ENCODE data around the gene COMP. TPM values are rescaled to one million over a fixed set of nuclear protein-coding genes. Genes with fewer than 3 reads are reported as not detected.
"Not testable (repeated sequence)": the region's sequence is repeated elsewhere in the genome, so short reads cannot be mapped to it uniquely, and the experiment has no call there.

COMP gene
- total RNA-seq, 1 donor from 2014 or later, result 0.15 TPM

GRCh38 chr19:18746401-18747325 is 44.4 kb downstream of the COMP start:
- DNase-seq (ENCODE audit: low read depth), result no peak

- DNase-seq (ENCODE audit: low read depth), result no peak
Observed at GRCh38 chr19:18745931-18746330, 45.2 kb downstream of the COMP start.

GRCh38 chr19:18745012-18745735 is 45.9 kb downstream of the COMP start:
- no peak for DNase-seq (ENCODE audit: low read depth)

- no peak for DNase-seq (ENCODE audit: low read depth)
Observed at GRCh38 chr19:18743784-18744418, 47.2 kb downstream of the COMP start.

GRCh38 chr19:18742838-18743783 is 48.0 kb downstream of the COMP start:
- no peak for DNase-seq (ENCODE audit: low read depth)

DNA sequence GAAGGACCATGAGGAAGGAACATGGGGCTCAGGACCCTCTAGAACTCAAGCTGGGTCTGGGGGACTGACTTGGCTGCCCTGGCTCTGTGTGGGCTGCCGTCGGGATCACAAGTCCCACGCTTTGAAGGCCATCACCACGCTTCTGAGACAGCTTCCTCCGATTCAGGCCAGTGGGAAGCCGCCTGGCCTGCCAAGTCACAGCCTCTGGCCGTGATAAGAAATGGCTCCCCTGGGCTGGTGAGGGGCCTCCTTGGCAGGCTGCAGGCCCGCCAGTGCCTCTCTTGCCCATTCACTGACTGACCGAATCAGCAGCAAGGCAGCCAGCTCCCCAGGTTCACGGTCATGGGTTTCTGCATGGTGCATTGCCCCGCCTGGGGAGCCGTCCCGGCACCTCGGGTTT is 48.8 kb downstream of the COMP start:
- no peak for DNase-seq (ENCODE audit: low read depth)

DNA sequence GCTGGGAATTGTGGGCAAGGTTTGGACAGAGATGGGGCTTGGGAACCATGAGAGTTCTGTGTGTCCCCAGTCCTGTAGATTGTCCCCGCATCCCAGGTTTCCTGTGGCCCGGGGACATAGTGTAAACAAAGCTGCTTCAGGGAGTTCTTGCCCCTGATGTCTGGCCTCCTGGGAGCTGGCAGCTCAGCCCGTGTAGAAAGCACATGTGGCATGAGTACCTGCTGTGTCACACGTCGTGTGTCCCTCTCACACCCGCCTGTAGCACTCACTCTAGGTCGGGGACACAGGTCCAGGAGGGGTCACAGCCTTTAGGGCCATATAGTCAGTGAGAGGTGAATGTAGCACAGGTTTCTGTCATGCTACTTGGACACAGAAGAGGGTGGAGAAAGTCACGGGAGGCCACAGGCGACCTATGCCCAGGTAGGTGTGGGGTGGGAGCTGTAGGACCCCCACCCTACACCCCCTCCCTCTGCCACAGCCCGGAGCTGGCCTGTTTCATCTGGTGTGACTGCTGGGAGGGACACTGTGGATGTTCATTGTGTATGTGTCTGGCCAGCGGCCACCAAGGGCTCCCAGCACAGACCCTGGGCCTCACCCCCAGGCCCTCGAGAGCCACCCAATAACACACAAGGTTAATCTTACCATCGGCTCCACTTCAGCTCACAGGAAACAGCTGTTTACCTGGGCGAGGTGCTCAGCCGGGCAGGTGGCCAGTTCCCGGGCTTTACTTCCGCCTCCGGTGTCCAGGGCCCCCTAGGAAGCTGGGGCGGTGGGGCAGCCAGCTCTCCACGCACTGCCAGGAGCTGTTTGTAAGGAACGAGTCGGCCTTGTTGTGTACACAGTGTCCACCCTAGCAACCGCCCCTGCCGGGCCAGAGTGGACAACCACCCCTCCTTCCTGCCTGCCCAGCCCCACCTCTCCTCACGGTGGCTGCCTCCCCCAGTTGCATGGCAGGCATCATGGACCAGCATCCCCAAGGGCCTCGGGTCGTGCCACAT is 49.7 kb downstream of the COMP start:
- DNase-seq (ENCODE audit: low read depth), result peak; percentile 60

GRCh38 chr19:18738961-18739690 is 52.0 kb downstream of the COMP start:
- DNase-seq (ENCODE audit: low read depth), result no peak

- DNase-seq (ENCODE audit: low read depth), result peak; percentile 80
Observed at GRCh38 chr19:18737954-18738351, 53.2 kb downstream of the COMP start.

GRCh38 chr19:18737337-18737953 is 53.7 kb downstream of the COMP start:
- peak; percentile 16 for DNase-seq (ENCODE audit: low read depth)

- peak; percentile 15 for DNase-seq (ENCODE audit: low read depth)
Observed at GRCh38 chr19:18736415-18737336, 54.4 kb downstream of the COMP start.

GRCh38 chr19:18735752-18736151 is 55.4 kb downstream of the COMP start:
- DNase-seq (ENCODE audit: low read depth), result no peak

DNA sequence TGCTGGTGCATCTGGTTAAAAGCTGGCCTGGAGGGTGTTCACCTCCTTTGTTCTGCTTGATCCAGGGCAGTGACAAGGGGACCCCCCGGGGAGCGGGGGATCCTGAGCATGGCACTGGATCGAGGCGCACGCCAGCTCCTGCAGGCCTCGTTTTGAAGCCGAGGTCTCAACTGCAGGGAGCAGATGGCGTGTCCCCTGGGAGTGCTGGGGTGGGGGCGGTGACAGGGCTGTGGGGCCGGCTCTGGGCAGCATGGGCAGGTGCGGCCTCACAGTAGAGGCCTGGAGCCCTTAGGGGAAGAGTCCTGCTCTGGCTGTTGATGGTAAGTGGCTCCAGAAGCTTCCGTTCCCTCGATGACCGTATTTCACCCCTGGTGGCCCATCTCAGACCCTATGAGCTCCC is 55.8 kb downstream of the COMP start:
- no peak for DNase-seq (ENCODE audit: low read depth)

GRCh38 chr19:18733762-18734332 is 57.3 kb downstream of the COMP start:
- DNase-seq (ENCODE audit: low read depth), result not testable (repeated sequence)

DNA sequence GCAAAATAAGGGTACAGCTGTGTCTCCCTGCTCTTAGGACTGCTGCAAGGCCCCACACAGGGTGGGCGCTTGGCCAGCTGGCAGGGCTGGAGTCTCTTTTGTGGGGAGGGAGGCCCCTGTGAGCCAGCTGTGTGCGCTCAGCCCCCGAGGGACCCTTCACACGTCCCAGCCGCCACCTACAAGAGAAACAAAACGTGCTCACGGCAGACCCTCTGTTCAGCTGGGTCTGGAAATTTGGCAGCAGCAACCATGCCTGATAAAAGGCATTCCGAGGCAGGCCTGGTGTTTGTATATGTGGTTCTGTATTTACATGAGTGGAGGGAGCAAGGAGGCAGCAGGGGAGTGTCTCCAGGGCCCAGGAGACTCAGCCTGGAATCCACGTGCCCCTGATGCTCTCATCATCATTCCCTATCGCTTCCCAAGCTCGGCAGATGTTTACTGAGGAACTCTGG is 57.9 kb downstream of the COMP start:
- DNase-seq (ENCODE audit: low read depth), result no peak
